Measurements from ENCODE around the gene BGN.
A peak's percentile ranks its signal among the peaks of the same experiment; 100 is the strongest.

DNA sequence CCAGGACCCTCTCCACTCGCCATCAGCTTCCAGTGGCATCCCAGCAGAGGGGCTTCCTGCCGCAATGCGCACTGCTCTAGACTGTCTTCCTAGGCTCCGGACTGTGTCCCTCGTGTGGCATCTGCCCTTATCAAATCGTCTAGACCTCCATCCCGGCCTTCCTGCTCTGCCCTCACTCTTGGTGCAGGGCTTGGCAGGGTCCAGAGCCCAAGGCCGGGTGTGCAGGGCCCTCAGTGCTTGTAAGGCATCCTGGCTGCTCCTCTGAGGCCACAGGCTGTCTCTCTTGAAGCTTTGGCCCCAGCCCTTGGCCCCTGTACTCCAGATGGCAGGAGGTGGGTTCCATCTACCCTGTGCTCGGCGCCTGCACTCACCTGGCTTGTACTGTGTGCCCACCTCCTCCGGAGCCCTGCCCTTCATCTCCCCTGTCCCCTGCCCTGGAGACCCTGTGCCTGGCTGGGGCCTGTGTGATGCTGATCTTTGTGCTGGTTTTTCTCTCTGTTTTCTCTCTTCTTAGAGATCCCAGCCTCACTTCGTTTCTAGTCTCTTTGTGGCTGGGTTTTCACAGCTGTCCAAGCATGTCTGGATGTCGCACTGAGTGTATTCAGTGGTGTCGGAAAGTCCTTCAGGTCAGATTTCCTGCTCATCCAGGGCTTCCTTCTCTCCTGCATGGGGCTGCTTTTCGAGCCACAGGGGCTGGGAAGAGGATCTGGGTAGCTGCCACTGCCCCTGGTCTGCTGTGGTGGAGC, 45.2 kb upstream of the BGN start:
- TF ChIP-seq, protein P1, sequence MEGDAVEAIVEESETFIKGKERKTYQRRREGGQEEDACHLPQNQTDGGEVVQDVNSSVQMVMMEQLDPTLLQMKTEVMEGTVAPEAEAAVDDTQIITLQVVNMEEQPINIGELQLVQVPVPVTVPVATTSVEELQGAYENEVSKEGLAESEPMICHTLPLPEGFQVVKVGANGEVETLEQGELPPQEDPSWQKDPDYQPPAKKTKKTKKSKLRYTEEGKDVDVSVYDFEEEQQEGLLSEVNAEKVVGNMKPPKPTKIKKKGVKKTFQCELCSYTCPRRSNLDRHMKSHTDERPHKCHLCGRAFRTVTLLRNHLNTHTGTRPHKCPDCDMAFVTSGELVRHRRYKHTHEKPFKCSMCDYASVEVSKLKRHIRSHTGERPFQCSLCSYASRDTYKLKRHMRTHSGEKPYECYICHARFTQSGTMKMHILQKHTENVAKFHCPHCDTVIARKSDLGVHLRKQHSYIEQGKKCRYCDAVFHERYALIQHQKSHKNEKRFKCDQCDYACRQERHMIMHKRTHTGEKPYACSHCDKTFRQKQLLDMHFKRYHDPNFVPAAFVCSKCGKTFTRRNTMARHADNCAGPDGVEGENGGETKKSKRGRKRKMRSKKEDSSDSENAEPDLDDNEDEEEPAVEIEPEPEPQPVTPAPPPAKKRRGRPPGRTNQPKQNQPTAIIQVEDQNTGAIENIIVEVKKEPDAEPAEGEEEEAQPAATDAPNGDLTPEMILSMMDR (IDR thresholded peaks at IDR 0.05 in 8 of 11, conservative IDR thresholded peaks at IDR 0.05 in 3 of 11): no peak
- no peak for TF ChIP-seq POLR2A (IDR thresholded peaks at IDR 0.05)
- TF ChIP-seq POLR2AphosphoS5 (IDR thresholded peaks at IDR 0.05): peak in 1 of 3 donors; percentile 28

Measured in spleen (tissue), 7 donors.